Activated T-helper 1 cell treated with Interleukin-2 at 50 U/mL for 16 hours (primary cell): ENCODE results near the gene GMPR.

Experiments used
- DNase-seq: peaks from one replicate; pipeline ENCODE4 v3.0.0-alpha.2; 2020; ENCODE audit warnings: low read depth

GMPR gene

DNA sequence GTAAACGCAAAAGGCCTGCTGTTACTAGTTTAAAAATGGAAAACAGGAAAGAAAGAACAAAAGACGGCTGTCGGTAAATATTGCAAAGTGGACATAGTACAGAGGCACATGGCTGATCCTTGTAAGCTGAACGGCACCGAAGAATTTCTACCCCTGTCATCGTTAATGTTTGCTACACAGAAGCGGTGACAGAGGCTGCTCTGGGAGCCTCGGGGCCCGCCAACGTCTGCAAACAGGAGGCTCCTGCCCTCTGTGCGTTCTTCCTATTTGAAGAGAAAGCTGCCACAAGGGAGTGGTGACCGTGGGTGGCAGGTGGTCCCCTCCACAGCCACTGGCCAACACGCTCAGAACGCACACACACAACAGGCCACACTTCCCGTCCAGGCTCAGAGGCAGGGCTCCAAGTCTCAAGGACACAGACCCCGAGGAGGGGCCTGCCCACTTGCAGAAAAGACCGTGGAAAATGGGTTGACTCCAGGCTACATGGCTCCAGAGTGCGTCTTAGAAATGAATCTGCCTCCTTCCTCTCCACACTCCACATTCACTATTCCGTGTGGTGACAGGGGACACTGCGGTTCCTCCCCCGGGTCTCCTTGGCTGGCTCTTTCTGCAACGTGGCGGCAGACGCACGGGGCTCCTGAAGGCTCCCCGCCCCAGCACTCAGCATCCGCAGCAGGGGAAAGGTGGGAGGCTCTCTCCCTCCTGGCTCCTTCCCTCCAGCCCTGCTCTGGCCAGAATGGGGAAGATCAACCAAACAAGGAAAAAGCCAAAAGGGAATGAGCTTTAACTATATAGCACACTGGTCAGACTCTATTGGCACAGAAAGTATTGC lies 64.5 kb downstream of the GMPR start:
- DNase-seq, result no peak

DNA sequence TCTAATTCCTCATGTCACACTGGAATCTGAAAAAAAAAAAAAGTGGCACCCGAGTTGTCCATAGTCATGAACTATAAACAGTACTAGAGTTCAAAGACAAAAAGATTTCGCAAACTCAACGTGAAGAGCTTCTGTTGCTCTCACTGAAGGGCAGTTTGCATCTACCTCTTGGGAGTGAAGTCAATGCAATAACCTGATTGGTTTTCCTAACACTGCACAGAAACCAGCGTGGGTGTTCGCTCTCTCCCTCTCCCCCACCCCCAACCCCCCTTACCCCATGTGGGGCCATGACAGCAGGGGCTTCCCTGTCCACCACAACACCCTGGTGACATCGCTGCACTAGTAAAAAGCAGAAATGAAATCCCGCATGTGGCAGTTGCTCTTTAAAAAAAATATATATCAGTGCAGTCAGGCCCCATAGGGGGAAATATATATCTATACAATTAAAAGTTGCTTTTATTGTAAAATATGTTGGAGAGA lies 66.9 kb downstream of the GMPR start:
- no peak for DNase-seq

DNA sequence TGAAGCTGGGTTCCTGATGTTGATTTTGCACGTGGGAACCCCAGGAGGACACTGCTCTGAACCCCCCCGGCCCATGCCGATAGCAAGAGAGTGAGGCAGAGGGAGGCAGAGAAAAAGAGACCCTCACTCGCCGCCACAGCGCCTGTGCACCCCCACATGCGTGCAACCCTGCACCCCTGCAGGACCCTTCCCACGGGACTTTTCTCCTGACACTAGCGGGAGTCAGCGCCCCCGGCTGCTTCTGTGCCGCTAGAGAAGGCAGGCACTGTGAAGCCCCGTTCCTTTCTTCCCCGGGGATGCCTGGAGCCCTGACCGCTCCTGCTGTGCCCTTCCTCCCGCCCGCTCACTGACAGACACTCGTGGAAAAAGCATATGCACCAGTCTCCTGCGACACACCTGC lies 67.4 kb downstream of the GMPR start:
- no peak for DNase-seq

DNA sequence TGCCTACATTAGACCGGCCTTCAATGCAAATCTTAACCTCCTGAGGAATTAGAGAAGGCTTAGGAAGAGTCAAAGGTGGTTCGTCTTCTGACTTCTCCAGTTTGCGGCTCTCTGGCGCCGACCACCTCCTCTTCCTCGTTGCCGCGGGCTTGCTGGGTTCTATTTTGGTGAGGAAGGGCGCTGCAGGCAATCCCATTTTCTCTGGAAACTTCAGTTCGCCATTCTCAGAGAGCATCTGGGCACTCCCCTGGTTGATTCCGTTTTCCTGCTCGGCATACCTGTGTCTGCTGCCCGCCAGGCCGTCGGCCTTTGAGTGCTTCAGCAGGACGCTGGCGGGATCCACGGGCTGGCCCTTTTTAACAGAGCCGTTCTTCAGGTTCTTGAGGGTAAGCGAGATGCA lies 67.9 kb downstream of the GMPR start:
- DNase-seq, result no peak

DNA sequence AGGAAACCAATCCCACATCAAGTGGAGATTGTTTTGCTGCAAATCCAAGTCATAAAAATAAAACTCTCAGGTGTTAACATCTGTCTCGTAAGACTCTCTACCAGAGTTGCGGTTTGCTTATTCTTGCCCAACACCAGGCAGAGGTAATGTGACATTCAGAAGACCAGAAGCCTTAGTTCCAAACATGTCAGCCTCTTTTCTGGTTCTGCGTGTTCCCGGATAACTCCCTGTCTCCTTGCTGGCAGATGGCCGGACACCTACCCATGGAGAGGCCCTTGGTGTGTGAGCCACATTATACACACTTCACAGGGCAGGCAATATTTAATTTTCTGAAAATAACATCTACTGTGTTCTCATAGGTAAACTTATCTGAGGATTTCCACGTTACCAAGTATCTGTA lies 73.4 kb downstream of the GMPR start:
- DNase-seq, result no peak

DNA sequence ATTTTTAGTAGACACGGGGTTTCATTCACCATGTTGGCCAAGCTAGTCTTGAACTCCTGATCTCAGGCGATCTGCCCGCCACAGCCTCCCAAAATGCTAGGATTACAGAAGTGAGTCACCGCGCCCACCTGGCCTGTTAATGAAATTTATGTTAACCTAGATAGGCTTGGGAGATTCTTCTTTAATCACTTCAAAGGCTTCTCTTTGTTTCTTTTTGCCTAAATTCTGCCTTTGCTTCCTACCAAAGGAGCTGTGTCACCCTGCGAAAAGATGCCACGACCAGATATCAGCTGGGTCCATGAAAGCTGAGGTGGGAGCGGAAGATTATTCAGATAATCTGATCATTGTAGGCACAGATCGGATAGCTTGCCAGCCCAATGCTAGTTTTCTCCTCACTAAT lies 75.3 kb downstream of the GMPR start:
- DNase-seq, result no peak

DNA sequence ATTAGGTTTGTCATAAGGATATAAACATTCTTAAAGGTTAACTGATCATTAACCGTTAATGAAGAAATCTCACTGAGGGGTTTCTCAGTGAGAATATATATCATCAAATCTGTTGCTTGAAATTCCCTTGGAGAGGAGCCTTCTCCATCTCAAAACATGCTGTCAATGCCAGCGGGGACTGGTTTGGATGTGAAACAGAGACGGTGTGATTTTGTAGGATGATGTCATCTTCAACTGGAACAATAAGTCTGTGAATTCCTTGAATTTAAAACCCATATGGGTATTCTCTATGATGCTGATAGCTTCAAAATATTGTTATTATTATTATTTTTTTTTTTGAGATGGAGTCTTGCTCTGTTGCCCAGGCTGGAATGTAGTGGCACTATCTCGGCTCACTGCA lies 75.9 kb downstream of the GMPR start:
- no peak for DNase-seq

DNA sequence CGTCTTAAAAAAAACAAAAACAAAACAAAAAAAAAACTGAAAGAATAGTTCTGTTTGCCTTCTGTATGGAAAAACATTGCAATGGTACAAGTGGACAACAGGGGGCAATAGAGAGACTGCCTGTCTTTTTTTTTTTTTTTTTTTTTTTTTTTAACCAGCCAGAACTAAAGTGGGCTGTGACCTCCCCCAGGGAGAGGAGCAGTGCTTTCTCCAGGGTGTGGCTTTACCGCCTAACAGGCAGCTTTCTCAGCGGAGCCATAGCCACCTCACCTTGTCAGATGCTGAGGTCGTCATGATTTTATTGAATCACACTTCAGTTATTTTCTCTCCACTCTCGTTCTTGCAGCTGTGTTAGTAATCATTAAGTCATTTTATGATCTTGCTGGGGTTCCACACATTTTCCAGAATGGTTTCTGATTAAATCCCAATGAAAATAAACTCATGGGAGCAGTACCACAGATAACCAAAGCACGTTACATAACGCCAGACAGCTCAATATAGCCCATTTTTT lies 78.4 kb downstream of the GMPR start:
- DNase-seq, result no peak

DNA sequence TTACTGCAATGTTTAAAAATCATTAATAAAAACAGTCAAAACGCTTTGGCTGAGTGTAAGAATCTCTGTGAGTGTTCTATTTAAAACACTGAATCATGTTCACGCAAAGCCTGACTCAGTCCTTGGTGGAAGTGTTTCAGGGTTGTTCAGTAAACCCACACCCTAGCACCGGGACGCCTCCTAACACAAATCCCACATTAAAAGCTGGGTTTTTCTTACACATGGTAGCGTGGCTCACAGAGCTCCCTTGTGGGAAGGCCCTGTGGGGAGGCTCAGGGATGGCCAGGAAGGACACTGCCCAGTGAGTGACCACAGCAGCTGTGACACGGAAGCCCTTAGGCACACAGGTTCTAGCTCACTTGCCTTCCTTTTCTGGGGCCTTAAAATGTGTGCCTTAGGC lies 80.2 kb downstream of the GMPR start:
- no peak for DNase-seq

DNA sequence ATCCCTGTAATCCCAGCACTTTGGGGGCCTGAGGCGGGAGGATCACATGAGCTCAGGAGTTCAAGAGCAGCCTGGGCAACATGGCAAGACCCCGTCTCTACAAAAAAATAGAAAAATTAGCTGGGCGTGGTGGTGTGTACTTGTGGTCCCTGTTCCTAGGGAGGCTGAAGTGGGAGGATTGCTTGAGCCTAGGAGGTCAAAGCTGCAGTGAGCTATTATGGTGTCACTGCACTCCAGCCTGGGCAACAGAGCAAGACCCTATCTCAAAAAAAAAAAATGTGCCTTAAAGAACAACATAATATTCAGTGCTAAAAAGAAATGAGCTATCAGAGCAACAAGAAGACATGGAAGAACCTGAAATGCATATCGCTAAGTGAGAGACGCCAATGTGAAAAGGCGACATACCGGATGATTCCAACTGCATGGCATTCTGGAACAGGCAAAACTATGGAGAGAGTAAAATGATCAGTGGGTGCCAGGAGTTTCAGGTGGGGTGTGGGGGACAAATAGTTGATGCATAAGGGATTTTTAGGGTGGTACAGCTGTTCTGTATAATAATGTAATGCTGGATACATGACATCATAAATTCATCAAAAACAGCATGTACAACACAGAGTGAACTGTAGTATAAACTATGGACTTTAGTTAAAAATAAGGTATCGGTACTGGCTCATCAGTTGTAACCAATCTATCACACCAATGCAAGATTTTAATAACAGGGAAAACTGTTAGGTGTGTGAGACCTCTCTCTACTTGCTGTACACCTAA lies 80.8 kb downstream of the GMPR start:
- no peak for DNase-seq

DNA sequence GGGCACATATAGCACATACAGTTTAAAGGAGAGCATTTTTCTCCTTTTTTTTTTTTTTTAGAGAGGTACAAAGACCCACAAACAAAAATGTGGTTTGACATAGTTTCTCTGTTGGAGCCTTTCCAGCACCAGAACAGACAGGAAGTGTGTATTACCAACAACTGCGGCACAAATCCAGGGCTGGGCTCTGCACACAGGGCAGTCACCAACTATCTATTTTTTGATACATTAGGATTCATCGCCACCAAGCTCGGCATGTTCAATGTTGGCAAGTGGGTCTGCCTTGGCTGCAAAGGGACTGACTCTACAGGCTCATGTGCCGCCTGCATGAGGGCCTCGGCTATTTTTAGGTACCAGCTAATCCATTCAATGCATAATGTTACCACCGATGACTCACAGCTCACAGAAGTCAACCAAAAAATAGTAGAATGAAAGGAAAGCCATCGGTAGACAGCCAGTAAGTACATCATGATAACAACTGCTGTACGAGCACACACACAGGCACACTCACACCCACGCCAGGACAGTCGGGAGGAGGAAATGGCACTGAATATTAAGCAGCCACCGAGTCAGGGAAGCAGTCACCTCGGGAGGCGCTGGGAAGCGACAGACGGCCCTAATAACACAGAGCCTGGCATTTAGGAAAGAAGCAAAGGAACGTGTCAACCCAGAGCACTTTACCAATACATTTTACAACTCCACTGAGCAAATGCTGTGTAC lies 81.6 kb downstream of the GMPR start:
- peak; percentile 39 for DNase-seq

DNA sequence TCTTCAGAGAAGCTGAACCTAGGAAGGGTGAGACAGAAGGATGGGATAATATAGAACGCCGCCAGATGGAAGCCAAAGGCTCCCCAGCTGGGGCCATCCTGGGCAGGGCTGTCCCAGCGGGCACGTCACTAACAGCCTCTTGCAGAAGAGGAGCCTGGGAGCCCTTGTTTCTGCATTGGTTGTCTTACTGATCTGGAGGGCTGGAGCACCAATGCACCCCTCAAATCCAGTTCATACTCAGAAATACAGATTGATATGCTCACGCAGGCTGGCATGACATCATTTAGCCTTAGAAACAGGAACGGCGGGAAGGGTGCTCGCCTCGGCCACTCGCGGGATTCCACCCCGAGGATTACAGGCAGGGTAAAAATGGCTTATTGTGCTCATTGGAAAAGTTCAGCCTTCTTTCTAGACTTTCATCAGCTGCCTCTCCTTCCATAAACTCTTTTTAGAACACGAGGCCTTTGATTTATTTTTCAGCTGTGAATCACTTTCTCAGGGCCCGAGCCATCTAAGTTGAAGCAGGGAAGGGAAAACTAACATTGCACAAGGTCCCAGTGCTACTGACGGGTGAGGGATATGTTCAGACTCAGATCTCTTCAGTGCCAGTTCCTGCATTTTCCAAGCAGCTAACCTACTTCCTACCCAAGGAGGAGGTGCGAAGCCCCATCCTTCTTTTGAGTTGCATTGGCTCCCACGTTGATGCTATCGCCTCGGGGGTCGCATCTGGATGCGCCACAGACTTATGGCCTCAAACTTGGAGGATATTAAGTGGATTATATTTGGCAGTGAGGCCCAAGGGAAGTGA lies 82.3 kb downstream of the GMPR start:
- no peak for DNase-seq

DNA sequence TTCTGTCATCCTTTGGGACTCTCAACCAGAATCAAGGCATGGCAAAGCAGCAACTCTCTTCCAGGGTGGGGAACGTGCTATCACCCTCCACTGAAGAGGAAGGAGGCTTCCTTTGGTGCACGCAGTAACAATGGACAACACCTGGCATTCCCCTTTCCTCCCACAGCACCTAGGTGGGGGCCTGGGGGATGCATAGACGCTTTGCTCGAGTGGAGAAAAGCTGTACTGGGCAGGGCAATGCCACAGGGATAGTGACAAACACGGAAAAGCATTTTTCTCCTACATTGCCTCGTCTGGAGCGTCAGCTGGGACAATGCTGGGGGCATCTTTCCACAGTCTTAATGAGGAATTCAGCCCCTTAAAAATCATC lies 82.9 kb downstream of the GMPR start:
- no peak for DNase-seq

DNA sequence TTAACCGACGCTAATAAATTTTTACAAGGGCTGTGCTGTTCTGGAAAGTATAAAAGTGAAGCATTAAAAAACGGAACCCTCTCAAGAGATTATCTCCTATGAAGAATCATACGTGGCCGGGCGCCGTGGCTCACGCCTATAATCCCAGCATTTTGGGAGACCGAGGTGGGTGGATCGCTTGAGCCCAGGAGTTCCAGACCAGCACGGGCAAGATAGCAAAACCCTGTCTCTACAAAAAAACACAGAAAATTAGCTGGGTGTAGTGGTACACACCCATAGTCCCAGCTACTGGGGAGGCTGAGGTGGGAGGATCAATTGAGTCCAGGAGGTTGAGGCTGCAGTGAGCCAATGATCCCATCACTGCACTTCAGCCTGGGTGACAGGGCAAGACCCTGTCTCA lies 83.4 kb downstream of the GMPR start:
- no peak for DNase-seq

DNA sequence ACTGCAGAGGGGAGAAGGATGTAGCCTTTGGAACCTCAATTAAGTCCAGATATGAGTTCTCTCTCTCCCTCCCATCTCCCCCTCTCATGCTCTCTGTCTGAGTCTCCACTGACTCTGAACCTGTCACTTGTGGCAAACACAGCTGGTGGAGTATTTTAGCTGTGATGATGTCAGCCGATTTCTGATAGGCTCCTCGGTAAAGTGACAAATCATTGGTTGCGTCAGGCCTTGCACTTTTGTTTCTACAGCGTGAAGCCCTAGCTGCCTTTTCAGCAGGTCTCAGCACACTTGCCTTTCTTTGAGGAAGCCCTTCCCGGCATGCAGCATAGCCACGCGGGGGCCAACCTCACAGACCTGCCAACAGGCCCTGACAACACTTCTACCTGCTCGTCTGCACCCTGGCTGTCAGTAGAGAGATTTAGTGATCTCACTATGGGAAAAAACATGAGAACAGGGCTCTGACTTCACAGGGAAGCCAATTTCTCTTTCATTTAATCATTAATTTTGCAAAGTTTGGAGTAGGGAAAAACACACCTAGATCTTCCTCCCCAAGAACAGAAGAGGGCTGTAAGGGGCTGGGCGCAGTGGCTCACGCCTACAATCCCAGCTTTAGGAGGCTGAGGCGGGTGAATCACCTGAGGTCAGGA lies 84.4 kb downstream of the GMPR start:
- DNase-seq, result peak; percentile 55

DNA sequence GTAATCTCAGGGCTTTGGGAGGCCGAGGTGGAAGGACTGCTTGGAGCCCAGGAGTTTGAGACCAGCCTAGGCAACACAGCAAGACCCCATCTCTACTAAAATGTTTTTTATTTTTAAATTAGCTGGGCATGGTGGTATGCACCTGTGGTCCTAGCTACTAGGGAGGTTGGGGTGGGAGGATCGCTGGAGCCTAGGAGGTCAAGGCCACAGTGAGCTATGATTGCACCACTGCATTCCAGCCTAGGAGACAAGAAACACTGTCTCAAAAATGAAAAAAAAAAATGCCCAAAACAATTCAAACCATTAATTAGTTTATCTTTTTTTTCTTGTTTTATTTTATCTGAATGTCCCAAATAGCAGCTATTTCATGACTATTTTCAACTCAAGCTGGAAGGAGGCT lies 85.8 kb downstream of the GMPR start:
- DNase-seq, result no peak

DNA sequence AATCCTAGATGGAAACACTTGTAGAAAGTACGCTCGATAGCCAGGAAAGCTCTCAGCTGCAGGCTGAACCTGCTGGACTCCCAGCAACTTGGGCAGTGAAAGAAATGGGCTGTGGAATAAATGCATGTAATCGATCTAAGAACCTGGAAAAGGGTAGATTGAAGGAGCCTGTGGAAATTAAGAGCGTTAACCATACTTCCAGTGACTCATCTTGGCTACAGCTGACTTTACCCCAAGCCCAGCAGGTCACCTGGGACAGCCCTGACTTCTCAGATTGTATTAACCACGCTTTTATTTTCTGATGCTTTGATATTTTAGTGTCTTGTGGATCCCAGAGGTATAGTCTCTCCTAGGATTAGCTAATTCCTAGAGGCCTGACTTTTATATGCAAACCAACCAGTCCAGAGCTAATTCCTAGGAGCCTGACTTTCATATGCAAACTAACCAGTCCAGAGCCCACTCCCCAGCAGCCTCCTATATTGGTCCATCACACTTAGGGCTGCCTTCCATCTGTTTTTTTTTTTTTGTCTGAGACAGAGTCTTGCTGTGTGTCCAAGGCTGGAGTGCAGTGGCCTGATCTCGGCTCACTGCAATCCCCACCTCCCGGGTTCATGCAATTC lies 86.3 kb downstream of the GMPR start:
- no peak for DNase-seq

DNA sequence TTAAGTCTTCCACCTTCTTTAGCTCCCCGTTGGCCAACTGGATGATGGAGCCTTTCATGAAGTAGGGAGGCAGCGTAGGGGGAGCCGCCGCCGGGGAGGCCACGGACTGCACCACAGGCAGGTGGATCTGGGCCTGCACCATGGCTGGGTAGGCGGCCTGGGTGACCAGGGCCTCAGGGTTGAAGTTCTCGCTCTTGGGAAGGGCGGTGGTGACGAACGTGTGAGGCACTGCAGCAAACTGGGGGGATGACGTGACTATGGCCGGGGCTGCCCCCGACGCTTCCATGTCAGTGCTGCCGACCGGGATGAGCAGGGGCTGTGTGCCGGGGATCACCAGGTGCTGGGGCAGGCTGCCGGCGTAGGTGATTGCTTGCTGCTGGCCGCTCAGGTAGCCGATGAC lies 88.1 kb downstream of the GMPR start:
- no peak for DNase-seq

DNA sequence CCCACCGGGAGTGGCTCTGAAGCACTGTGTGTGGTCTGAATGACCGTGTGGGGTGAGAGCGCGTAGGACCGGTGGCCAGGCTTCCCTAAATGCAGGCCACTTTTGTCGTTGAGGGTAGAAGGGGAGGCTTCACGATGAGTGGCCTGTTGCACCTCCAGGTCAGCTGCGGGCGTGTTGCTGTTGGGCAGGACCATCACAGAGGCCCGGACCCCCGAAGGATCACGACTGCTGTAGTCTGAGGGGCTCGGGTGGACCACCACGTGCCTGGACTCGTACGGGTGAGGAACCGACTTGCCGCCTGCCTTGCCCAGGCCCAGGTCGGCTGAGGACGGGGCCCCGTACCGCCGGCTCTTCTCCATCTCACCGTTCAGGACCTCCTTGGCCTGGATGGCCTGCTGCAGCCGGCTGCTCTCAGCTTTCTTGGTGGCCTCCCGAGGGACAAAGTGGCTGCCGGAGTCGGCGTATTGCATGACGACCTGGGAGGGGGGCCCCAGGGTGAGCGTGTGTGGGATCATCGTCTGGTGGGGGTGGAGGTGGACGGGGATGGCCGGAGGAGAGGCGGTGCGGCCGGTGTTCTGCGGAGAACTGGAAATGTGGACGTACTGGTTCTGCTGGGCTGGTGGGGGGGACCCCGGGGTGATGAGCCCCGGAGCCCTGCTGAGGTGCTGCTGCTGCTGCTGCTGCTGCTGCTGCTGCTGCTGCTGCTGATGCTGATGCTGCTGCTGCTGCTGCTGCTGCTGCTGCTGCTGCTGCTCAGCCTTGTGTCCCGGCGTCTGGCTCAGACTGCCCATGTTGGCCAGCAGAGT lies 88.8 kb downstream of the GMPR start:
- DNase-seq, result no peak

DNA sequence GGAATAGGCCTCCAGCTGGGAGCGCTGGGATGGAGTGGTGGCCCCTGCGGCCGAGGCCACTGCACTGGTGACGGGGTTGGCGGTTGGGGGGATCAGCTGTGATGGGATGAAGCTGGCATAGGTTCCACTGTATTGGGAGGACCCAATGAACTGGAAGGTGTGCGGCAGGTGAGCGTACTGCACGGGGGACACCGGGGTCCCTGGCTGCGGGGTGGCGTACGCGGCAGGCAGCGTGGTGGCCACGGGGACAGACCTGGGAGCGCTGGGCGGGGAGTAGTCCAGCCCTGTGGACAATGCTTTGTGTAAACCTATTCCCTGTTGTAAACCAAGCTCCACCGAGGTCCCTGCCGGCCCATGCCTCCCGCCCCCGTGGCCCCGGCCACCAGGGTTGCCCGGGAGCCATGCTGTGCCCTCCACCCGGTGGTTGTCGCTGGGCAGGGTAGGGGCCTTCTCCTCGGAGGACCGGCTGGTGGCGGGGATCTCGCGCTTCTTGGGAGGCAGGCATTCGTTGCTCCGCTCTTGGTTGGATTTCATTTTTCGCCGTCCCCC lies 89.5 kb downstream of the GMPR start:
- no peak for DNase-seq
